Neural crest cell (in vitro differentiated cells): Measurements from ENCODE around the gene DNAH10. TPM values are rescaled to one million over a fixed set of nuclear protein-coding genes. Genes with fewer than 3 reads are reported as not detected.
A peak's percentile ranks its signal among the peaks of the same experiment; 100 is the strongest.
"Not testable (repeated sequence)": the region's sequence is repeated elsewhere in the genome, so short reads cannot be mapped to it uniquely, and the experiment has no call there.

ENCODE experiments used
- DNase-seq: peaks from one replicate; pipeline ENCODE4 v3.0.0; 2021; ENCODE audit warnings: low read depth, mixed read lengths, low spot score
- H3K27ac Mint-ChIP-seq: one replicate; pipeline ENCODE4 v1.8.0; 2021; ENCODE audit warnings: mild to moderate bottlenecking, mixed read lengths; ENCODE audit not compliant: unreplicated experiment
- H3K27me3 Mint-ChIP-seq: 2 replicates; pipeline ENCODE4 v1.8.0; 2021; ENCODE audit warnings: low read depth, mild to moderate bottlenecking, mixed read lengths
- H3K36me3 Mint-ChIP-seq: 2 replicates; pipeline ENCODE4 v1.8.0; 2021; ENCODE audit warnings: low read depth, mild to moderate bottlenecking, mixed read lengths
- H3K4me1 Mint-ChIP-seq: 2 replicates; pipeline ENCODE4 v1.8.0; 2021; ENCODE audit warnings: mixed read lengths
- H3K4me3 Mint-ChIP-seq: one replicate; pipeline ENCODE4 v1.8.0; 2021; ENCODE audit warnings: mild to moderate bottlenecking, mixed read lengths
- H3K9me3 Mint-ChIP-seq: 2 replicates; pipeline ENCODE4 v1.8.0; 2021; ENCODE audit warnings: mixed read lengths
- total RNA-seq: library from RNA; stranded (reverse); gene quantifications from 2 replicates; pipeline ENCODE4 v1.2.1, GENCODE V29; 2021
- TF ChIP-seq, protein P1 (sequence below): fragments of 200-600 bp; sonication (generic); conservative IDR thresholded peaks from 2 replicates; pipeline ENCODE4 v1.5.0; 2021; ENCODE audit warnings: antibody characterized with exemption, mild to moderate bottlenecking

DNAH10 gene
- total RNA-seq, 1 donor from 2014 or later: 1.1 TPM

DNA sequence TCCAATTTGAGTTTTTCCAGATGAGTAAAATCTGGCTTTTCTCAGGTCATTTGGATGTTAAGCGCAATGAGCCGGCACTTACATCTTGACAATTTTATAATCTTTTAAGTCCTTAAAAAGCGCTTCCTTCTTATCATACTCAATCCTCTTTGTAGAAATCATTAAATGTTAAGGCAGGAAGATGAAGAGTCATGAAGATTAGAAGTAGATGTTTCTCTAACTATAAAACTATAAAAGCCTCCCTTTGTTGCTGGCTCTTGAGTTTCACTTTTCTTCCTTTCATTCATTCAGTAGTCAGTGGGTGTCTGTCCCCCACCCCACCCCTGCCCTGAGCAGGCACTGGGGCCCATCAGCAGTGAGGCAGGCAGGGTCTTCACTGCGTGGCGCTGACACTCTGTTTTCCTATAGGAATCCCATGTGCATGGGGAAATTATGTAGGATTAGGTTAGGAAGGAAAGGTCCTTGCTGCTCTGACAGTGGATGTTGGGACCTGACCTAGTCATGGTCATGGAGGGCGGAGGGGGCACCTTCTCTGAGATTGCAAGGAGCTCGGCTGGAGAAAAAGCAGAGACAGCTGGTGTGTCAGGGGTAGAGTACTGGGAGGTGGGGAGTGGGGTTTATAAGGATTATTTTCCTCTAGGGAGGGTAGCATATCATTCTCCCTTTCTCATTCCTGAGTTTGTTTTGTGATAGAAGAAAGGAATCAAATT is 144.8 kb downstream of the DNAH10 start:
- no peak for DNase-seq
- H3K27ac Mint-ChIP-seq: peak overlapping the region; percentile 92
- peak overlapping the region; percentile 68 for H3K4me3 Mint-ChIP-seq
- no peaks in the 10 kb centered on the region for H3K9me3 Mint-ChIP-seq
- H3K4me1 Mint-ChIP-seq: peaks cover 36% of the 10 kb centered on the region
- TF ChIP-seq, protein P1, sequence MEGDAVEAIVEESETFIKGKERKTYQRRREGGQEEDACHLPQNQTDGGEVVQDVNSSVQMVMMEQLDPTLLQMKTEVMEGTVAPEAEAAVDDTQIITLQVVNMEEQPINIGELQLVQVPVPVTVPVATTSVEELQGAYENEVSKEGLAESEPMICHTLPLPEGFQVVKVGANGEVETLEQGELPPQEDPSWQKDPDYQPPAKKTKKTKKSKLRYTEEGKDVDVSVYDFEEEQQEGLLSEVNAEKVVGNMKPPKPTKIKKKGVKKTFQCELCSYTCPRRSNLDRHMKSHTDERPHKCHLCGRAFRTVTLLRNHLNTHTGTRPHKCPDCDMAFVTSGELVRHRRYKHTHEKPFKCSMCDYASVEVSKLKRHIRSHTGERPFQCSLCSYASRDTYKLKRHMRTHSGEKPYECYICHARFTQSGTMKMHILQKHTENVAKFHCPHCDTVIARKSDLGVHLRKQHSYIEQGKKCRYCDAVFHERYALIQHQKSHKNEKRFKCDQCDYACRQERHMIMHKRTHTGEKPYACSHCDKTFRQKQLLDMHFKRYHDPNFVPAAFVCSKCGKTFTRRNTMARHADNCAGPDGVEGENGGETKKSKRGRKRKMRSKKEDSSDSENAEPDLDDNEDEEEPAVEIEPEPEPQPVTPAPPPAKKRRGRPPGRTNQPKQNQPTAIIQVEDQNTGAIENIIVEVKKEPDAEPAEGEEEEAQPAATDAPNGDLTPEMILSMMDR: no peak
- H3K27me3 Mint-ChIP-seq: peaks cover 18% of the 10 kb centered on the region
- peaks cover 8% of the 10 kb centered on the region for H3K36me3 Mint-ChIP-seq

- peaks cover 12% of the 10 kb centered on the region for H3K36me3 Mint-ChIP-seq
- TF ChIP-seq, protein P1: no peak
- H3K27ac Mint-ChIP-seq: peak overlapping the region; percentile 39
- DNase-seq: no peak
- peaks cover 41% of the 10 kb centered on the region for H3K4me1 Mint-ChIP-seq
- peak overlapping the region; percentile 36 for H3K4me3 Mint-ChIP-seq
- peaks cover 4% of the 10 kb centered on the region for H3K9me3 Mint-ChIP-seq
- H3K27me3 Mint-ChIP-seq: peaks cover 23% of the 10 kb centered on the region
Observed at GRCh38 chr12:123907726-123908476, 145.8 kb downstream of the DNAH10 start.

DNA sequence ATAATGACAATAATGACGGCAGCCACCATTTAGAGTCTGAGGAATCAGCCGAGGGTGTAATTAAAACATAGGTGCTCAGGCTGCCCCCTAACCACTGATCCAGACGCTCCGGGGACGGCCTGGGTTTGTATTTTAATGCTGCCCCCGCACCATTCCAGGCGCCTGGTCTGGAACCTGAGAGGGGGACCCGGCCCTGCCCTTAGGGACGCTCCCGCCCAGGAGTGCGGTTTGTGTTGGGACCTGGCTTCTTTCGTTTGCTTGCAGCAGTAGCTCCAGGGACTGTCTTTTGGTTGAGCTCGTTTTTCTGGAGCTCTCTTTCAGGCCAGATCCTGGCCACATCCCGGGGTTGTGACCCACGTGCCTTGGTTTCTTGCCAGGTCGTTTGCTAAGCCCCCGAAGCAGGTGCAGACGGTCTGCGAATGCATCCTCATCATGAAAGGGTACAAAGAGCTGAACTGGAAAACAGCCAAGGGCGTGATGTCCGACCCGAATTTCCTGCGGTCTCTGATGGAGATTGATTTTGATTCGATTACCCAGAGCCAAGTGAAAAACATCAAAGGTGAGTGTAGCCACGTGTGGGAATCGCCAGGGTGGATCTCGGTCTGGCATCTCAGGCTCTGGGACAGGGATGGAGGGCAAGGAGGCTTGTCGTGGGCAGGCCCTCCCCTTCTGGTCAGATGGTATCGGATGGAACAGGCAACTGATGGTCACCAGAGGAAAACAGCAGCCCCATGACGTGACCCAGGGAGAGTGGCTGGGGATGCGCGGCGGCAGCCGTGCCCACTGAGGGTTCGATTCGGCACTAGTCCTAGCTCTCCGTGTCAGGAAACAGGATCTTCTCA is 147.0 kb downstream of the DNAH10 start:
- H3K4me1 Mint-ChIP-seq: peaks cover 41% of the 10 kb centered on the region
- no peak for DNase-seq
- peaks cover 4% of the 10 kb centered on the region for H3K9me3 Mint-ChIP-seq
- peak overlapping the region; percentile 84 for H3K4me3 Mint-ChIP-seq
- peaks cover 12% of the 10 kb centered on the region for H3K36me3 Mint-ChIP-seq
- TF ChIP-seq, protein P1: no peak
- no peak overlapping the region for H3K27ac Mint-ChIP-seq
- peaks cover 31% of the 10 kb centered on the region for H3K27me3 Mint-ChIP-seq

DNA sequence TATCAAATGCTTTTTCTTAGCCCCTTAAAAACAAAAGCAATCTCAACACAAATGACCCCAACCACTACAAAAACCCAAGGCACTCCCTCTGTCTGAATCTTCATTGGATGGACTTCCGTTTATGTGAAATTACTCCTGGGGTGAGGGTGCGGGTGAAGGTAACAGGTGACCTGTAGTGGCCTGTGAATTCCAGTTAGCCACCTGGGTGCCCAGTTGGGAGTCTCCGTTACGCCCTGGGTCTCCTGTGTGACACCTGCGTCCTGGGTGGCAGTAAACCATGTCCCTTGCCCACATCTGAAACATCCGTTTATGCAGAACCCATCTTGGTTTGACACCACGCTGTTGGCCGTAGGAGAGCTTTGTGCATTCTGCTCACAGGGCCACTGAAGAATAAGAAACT is 148.0 kb downstream of the DNAH10 start:
- TF ChIP-seq, protein P1: no peak
- DNase-seq: no peak
- Mint-ChIP-seq H3K4me3 (peak overlapping the region; percentile 84), H3K36me3 (peaks cover 12% of the 10 kb centered on the region), H3K9me3 (peaks cover 4% of the 10 kb centered on the region), H3K27ac (no peak overlapping the region), H3K27me3 (peaks cover 34% of the 10 kb centered on the region), H3K4me1 (peaks cover 41% of the 10 kb centered on the region)

DNA sequence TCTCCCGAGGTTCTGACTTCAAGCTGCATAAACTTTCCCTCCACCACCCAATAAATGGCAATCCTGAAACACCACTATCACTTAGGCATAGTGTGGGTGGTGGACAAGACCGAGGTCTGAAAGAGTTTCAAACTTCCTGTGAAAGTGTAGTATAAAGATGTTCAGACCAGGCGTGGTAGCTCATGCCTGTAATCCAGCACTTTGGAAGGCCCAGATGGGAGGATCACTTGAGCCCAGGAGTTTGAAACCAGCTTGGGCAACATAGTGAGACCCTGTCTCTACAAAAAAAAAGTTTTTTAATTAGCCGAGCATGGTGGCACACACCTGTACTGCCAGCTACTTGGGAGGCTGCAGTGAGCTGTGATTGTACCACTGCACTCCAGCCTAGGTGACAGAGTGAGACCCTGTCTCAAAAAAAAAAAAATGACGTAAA is 148.7 kb downstream of the DNAH10 start:
- TF ChIP-seq, protein P1: no peak
- peaks cover 35% of the 10 kb centered on the region for H3K27me3 Mint-ChIP-seq
- peaks cover 12% of the 10 kb centered on the region for H3K36me3 Mint-ChIP-seq
- peaks cover 42% of the 10 kb centered on the region for H3K4me1 Mint-ChIP-seq
- no peak for DNase-seq
- peak overlapping the region; percentile 84 for H3K4me3 Mint-ChIP-seq
- peak overlapping the region; percentile 31 for H3K27ac Mint-ChIP-seq
- H3K9me3 Mint-ChIP-seq: peaks cover 4% of the 10 kb centered on the region

GRCh38 chr12:123911672-123912409 is 149.7 kb downstream of the DNAH10 start:
- peaks cover 38% of the 10 kb centered on the region for H3K27me3 Mint-ChIP-seq

More at GRCh38 chr12:123911672-123912409, 149.7 kb downstream of the DNAH10 start:
- not testable (repeated sequence) for H3K9me3 Mint-ChIP-seq, H3K4me3 Mint-ChIP-seq, DNase-seq, H3K27ac Mint-ChIP-seq
- peaks cover 38% of the 10 kb centered on the region for H3K4me1 Mint-ChIP-seq
- peaks cover 12% of the 10 kb centered on the region for H3K36me3 Mint-ChIP-seq
